UCSD-AML1 (cell line): Measurements from ENCODE around the gene ZNF827.
"Not testable (repeated sequence)": the region's sequence is repeated elsewhere in the genome, so short reads cannot be mapped to it uniquely, and the experiment has no call there.

ENCODE experiments used
- DNase-seq: peaks from one replicate; lab custom pipeline; 2025; ENCODE audit not compliant: unreplicated experiment; lab: John Stamatoyannopoulos, UW

The ZNF827 gene

DNA sequence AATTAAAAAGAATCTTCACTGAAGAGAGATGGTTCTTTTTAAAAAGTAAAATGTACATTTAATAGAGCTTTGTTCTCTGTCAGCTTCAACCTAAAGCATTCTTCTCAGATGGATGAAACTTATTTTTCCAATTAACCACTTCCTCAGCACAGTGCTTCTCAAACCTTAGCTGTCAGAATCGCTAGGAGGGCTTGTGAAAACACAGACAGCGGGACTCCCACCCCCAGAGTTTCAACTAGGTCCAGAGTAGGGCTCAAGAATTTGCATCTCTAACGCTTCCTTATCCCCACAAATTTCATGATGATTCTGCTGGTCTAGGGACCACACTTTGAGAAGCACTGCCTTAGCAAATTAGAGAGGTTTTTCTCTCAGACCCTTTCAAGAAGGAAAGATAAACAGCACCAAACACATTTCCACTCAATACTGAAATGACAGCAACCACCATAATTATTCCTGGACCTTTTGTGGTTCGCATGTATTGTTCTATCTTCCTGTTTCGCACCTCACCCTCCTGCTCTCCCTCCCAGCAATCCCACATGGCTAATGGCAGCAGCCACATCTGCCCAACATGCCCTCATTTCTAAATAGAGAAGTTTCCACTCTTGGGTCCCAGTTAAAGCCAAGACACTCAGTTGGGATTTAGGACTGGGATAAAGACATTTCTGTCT is 73.2 kb downstream of the ZNF827 start:
- no peak for DNase-seq

DNA sequence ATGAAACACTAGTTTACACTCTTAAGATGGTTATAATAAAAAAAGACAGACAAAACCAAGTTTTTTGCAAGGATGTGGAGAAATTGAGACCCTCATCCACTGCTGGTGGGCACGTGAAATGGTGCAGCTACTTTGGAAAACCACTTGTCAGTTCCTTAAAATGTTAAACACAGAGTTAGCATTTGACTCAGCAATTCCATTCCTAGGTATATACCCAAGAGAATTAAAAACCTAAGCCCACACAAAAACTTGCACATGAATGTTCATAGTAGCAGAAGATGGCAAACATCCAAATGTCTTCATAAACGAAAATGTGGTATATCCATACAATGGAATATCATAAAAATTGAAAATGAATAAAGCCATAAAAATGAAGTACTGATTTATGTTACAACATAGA is 75.4 kb downstream of the ZNF827 start:
- no peak for DNase-seq

DNA sequence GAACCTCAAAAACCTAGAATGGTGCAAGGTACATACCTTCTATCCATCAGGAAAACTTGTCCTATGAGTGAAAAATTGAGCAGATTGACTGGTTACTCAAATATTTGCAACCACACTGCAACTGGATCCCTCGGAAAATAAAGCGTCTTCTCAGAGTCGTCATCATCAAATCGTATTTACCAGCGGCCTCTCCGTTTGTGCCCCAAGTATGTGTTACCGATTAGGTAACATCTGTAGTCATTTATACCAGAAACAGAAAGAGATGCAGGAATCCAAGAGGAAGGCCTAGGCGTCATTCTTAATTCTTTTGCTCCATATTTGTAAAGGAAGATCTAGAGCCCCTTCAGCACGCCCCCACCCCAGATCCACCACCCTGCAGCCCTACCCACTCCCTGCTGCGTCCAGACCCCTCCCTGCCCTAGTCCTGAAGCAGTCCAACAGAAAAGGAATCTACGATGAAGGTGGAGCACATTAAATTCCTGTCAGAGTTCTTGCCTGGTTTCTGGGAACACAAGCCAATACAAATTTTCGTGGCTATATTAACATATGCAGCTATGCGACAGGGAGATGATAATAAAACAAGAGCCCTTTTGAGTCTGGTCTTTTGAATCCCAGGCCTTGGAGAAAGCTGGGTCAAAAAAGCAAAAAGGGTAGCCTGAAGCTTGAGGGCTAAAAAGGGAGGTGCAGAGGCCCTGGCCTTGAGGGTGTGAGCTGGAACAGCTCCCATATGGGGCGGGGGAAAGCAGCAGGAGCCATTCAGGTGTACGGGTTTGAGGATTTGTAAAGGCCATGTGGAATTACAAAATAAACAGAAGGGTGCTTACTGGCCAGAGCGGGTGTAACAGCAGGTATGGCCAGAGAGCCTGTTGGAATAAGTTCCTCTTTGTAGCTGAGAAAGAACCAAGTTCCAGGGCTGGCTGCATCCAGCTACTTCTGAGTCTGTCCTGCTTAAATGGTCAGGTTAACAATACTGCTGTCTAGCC is 77.0 kb downstream of the ZNF827 start:
- no peak for DNase-seq

DNA sequence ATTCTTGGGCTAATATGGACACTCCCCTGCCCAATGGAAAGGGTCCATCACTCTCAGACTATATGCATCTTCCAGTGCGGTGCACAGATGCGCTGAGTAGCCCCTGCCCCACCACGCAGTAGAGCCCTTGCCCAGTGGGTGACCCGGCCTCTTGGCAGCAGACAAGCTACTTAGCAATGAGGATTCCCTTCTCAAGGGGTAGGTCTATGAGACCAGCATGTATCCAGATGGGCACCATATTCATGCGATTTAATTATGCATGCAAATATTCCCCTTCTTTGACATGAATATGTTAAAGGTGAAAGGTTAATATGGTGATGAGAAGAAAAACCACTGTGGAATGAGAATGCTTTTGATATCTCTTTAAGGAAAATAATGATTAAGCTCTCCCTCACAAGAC is 77.7 kb downstream of the ZNF827 start:
- no peak for DNase-seq

DNA sequence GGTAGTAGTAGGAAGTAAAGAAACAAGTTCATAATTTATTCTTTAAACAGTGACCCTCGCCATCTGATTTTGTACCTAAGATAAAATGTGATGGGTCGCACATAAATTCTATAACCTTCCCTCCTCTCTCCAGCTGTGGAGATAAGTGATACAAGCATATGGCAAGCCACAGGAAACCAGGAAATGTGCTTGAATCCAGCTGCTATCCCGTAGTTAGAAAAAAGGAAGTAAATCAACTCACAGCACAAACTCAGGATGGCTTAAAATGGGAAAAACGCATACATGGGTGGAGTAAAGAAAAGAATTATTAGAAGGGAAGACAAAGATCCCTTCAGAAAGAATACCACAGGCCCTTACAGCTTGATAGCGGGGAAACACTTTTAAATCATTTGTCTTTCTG is 78.2 kb downstream of the ZNF827 start:
- no peak for DNase-seq

DNA sequence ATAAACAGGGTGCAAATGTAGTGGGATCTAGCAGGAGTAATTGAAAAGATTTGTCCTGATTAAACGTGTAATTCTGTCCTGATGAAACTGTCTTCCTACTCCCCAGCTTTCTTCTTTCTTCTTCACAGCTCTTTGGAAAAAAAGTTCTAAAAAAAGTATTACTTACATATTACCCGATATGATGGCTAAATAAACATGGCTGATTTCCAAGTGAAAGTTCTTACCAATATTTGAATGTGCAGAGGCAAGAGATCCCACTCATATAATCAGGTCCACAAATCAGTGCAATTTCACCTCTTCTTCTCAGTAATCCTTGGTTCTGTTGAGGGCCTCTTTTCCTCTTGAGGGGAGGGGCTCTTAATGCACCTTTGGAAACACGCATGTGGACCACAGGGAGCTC is 78.7 kb downstream of the ZNF827 start:
- no peak for DNase-seq

DNA sequence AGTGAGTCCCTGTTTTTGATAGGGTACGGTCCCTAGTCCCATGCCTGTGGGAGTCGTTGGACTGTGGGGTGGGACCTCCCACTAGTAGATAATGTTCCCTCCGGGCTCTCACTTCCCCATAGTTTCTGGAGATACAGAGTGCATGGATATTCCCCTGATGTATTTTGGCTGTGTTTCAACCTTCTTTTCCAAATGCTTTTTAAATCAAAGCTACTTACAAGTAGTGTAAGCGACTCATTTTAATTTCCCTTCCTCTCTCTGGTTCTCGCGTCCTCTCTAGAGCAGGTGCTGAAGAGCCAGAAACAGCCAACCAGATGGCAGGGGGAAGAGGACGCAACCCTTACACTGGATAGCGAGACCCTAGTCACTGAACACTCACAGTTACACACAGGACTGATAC is 79.2 kb downstream of the ZNF827 start:
- no peak for DNase-seq

DNA sequence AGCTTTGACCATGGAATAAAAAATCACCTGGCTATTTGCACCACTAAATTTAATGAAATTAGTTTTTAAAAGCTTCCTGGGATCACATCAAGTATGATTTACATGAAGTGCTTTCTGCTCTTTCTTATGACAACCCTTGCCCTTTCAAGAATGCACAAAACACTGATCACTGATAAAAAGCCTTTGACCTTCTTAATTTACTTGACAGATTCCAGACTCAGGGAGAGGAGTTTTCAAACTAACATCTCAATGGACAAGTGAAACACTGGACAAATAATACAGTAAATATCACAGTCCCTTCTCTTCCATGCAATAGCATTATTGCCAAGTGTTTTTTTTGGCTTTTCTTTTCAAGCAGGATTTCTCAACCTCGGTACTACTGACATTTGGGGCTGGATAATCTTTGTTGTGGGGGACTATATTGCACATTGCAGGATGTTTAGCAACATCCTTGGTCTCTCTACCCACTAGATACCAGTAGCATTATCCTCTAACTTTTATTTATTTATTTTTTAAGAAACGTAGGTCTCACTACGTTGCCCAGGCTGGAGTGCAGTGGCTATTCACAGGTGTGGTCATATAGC is 86.3 kb downstream of the ZNF827 start:
- DNase-seq = no peak

DNA sequence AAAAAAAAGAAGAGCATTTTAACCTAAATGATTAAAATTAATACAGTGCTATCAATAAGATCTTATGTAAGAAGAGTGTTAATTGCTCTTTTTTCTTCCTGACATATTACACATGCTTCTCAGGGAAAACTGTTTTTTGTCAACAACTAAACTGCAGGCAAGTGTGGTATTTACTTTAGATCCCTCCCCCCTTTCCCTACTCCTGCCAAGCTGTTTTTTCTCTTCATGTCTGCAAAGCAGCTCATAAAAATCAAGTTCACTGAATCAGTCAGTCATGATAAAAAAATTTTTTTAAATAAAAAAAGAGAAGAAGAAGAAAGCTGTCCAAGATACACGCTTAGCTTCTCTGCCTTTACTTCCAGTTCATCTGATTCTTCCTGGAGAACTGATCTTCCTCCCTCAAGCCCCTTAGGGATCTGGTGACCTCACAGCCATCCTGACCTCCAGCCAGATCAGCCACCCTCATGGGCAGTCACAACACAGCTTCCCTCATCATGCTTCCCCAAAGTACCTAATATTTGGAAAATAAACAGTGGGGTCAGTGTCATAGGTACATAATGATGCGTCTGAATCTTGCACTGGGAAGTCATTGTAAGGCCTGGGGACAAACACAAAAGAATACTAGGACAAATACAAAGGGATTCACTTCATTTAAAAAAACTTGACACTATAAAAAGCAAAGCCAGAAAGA is 87.0 kb downstream of the ZNF827 start:
- no peak for DNase-seq

DNA sequence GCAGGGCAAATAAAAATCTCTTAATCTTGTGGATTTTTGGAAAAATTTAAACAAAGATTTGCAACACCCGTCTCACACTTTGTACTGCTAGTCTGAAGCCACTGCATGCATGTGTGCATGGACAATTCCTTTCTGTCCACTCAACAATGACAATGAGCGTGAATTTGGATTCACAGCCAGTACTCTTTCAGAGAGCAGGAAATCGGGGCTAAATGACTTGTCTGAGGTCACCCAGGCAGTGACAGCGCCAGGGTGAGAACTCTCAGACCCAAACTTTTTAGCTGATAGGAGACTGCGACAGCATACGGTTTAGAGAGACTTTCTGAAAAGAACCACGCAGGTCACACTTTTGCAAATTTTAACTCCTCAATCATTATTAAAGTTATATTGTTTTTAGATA is 90.9 kb downstream of the ZNF827 start:
- DNase-seq = no peak

DNA sequence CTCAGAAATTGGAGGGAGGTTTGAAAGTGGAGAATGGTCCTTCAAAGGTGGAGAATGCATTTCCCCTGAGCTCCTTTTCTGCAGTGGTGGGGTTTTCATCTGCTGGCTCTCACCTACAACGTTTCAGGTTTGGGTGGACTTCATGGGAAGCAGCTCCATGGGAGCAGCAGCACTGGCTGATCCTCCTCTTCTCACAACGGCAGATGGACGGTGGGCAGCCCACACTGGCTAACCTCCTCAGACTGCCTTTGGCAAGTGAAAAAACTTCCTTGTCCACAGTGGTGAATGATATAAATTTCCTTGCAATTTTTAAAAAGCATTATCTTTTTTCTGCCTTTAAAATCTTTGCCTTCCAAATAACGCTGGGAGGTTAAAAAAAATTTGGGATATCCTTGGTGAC is 93.5 kb downstream of the ZNF827 start:
- no peak for DNase-seq

DNA sequence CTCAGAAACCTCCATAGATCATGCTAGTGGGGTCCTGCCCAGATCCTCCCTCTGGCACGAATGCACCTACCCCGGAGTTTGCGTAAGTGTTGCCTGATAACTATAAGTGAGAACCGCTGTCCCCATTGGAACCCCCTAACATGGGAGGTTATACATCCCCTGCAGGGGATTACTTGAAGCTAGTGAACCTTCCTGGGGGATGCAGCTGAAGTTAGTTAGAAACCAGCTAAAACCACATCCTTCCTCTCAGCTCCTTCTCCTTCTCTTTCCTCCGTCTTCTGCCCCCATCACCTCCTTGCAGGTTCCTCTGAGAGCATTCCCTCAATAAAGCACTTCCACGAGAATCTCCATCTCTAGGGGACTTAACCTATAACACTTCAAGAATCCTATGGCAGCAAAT is 95.0 kb downstream of the ZNF827 start:
- no peak for DNase-seq

DNA sequence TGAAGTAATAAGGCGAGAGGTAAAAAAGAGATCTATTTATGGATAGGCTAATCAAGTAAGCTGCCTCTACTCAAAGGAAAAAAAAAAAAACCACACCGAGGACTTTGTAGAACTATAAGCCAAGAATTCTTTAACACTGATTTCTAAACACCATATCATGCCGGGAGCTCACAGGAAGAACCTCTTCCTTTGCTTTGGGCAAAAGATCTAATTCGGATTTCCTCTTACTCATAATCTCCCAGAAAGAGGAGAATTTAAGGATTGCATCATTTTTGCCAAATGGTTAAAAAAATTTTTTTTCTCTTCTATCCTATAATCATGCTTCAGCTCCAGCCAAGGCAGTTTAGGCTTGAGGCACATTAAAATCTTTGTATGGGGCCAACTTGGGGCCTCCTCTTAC is 95.5 kb downstream of the ZNF827 start:
- DNase-seq = no peak

DNA sequence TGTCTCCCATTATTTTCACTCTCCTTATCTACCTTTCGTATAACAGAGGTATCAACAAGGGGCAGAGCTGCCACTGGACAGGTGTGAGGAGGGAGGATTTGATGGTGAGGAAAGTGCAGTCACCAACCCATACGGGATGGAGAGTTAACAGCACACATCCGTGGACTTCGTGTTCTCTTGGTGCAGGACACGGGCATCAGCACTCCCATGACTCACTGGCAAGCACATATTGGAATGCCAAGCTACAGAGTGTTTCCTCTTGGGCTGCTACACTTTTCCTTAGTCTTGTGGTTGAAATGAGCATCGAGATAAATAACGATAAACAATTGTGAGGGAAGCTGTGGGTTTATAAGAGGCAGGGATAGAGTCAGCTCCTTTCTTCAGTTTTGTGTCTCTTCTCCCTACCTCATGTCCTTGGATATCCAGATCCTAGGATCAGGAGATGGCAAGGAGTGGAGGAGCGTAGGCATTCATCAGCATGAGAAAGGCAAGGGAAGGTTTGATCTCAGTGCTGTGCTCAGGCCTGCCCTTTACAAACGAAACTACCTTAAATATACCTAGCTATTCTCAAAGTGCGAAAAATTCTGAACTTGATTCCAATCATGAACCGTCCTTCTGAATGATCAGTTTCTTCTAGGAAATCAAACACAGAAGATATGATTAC is 96.3 kb downstream of the ZNF827 start:
- no peak for DNase-seq

DNA sequence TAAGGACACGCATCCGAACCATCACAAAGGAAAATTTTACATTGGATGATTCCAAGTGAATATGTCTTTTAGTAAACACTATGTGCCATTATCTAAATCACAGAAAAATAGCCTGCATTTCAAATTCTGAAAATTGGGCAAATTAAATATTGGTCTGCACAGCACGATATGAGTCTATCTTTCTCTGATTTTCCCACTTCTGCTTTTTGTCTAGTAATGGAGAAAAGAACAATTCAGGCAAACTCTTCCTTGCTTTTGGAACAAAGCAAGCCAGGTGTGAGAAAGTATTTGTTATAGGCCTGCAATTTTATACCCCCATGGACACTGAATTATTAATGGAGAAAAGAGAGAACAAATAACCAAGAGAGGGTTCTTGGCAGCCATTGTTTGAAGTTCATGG is 97.8 kb downstream of the ZNF827 start:
- no peak for DNase-seq

DNA sequence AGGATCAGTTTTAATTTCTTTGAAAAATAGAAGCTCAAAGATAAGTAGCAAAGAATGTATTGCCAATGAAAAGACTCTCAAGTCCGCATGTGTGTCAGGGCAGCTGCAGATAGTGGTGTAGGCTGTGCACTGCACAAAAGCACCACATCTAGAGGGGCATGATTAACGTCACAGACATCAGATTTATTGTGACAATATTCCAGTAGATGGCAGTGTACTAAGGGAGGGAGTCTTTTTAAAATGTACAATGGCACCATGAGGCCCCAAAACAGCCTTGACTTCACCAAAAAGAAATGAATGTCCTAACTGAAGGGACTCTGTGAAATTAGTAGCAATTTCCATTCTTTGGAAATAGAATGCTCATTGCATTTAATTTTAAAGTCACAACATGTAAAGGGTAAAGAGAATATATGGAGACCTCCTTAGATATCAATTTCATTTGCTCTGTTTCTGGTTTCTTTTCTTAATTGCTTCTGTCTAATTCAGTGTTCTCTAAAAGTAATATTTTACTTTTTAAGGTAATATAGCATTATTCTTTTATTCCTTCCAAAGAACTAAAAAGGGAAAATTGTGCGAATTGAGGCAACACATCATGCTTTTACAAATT is 98.4 kb downstream of the ZNF827 start:
- no peak for DNase-seq

DNA sequence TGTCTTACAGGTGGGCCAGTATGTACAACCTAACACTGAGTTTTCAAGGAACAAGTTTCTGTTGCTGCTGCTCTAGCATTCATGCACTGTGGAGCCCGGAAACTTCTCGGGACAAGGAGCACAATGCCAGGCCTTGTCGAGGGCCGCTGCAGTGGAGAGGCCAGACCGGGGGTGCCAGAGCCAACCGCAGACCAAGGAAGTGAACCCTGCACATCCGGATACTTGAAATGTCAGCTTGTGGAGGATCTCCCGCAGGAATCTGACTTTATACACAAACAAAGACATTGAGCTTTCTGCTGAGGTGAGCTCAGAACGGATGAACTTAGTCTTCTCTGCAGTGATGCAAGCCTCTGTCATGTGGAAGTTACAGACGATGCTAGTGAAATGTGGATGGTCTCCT is 99.5 kb downstream of the ZNF827 start:
- DNase-seq = no peak

DNA sequence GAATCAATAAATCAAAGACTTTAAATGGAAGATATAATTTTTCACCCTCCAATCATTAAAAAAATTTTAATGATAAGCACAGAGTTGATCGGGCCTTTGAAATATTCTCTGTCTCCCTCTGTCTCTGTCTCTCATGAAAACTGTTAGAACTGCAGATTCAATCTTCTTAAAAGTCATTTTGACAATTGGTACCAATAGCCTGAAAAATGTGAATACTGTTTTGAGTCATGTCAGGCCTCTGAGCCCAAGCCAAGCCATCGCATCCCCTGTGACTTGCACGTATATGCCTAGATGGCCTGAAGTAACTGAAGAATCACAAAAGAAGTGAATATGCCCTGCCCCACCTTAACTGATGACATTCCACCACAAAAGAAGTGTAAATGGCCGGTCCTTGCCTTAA is 106.2 kb downstream of the ZNF827 start:
- DNase-seq = not testable (repeated sequence)

DNA sequence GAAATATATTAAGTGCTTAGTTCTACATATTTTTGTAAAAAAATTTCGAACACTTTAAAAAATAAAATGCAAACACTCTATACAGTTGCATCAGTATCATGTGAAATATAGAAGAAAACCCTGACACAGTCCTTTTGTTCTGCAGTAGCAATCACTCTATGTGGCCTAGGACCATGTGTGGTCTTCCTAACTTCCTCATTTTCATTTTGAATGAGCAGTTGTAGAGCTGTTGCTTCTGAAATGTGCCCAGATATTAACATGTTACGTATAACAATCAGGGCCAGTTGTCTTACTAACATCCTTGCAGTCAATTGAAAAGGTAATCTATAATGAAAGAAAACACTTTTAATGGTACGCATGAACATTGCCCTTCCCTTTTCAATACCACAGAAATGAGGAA is 107.9 kb downstream of the ZNF827 start:
- no peak for DNase-seq

DNA sequence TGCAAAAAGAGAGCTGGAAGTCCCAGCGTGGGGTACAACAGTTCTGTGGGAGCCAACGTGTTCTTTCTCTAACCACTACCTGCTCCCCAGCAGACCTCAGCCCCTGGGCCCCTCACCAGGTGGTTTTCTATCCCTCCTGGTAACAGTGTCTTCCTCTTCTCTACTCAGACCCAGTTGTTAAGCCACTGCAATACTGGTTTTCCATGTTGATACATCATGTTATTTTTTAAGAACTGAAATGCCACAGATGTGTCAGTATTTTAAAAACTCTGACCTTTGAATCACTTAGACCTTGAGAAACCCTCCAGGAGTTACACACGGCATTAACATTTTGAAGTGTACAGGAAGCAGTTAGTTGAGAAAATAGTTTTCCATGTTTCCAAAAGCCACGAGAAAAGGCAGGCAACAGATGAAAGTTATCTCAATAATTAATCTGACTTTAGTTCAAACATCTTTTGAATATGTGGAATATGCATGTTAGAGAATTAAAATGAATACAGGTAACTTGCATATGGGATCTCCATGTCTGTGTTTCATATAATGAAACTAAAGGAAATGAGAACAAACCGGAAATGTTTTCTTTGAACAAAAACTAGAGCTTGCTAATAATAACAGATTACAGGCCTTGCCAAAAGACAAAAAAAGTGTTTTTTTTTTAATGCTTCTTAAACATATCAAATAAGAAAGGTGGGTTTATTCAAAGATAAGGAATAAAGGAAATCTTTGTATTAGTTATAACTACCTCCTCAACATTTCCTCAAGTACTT is 108.8 kb downstream of the ZNF827 start:
- DNase-seq = no peak
